CD4-positive, alpha-beta T cell (primary cell): Measurements from ENCODE around the gene TBX4. TPM values are rescaled to one million over a fixed set of nuclear protein-coding genes. Genes with fewer than 3 reads are reported as not detected.
A peak's percentile ranks its signal among the peaks of the same experiment; 100 is the strongest.

Experiments used
- ATAC-seq: fragments of 200-7000 bp; cut with Tn5 transposase; one replicate; pipeline ENCODE4 v1.10.0; 2022; ENCODE audit warnings: mild to moderate bottlenecking; ENCODE audit not compliant: poor library complexity
- CTCF ChIA-PET: fragments of 350-600 bp; sonication (Branson Sonifier 250); formaldehyde crosslinking; loops from one replicate; lab custom pipeline; 2021; ENCODE audit warnings: antibody characterized with exemption, inconsistent platforms; lab: Charles Lee
- POLR2A ChIA-PET: fragments of 350-600 bp; sonication (Branson Sonifier 250); formaldehyde crosslinking; loops from one replicate; lab custom pipeline; 2021; ENCODE audit warnings: antibody characterized with exemption, inconsistent platforms; lab: Charles Lee
- DNase-seq, 14 experiments: peaks; one replicate each; pipeline ENCODE4 v3.0.0-alpha.2; 2013 to 2020; ENCODE audit warnings: mixed read lengths in 2 of 14
- H3K27ac ChIP-seq, 2 donors: one replicate each; pipeline versions ENCODE4 v1.5.1 to v1.7.0; 2013; ENCODE audit warnings: low read length in 2 of 2, low read depth in 1 of 2, mild to moderate bottlenecking in 1 of 2
- H3K27me3 ChIP-seq, 2 experiments: 1 replicate in 1 of 2; 2 replicates in 1 of 2; pipeline versions ENCODE4 v1.6.1 to v1.7.0; 2013; ENCODE audit warnings: low read length in 2 of 2, control low read depth in 1 of 2, mild to moderate bottlenecking in 1 of 2, moderate library complexity in 1 of 2; ENCODE audit not compliant: insufficient read depth in 2 of 2, control insufficient read depth in 1 of 2
- H3K36me3 ChIP-seq: one replicate; pipeline ENCODE4 v1.6.1; 2013; ENCODE audit warnings: low read length, control low read depth; ENCODE audit not compliant: insufficient read depth
- H3K4me1 ChIP-seq: one replicate; pipeline ENCODE4 v1.6.1; 2013; ENCODE audit warnings: low read length, control low read depth; ENCODE audit not compliant: insufficient read depth
- H3K4me3 ChIP-seq: one replicate; pipeline ENCODE4 v1.5.1; 2013; ENCODE audit warnings: mild to moderate bottlenecking, low read length, moderate library complexity
- H3K9me3 ChIP-seq, 2 experiments: 1 replicate in 1 of 2; 2 replicates in 1 of 2; pipeline versions ENCODE4 v1.6.1 to v1.7.0; 2013; ENCODE audit warnings: low read length in 2 of 2, mild to moderate bottlenecking in 2 of 2, control low read depth in 1 of 2, moderate library complexity in 1 of 2; ENCODE audit not compliant: control insufficient read depth in 1 of 2, insufficient read depth in 1 of 2
- H3K27ac Mint-ChIP-seq: one replicate; pipeline ENCODE4 v1.8.0; 2020; ENCODE audit warnings: mixed read lengths
- H3K27me3 Mint-ChIP-seq: one replicate; pipeline ENCODE4 v1.8.0; 2021; ENCODE audit warnings: mixed read lengths
- H3K36me3 Mint-ChIP-seq: one replicate; pipeline ENCODE4 v1.8.0; 2021; ENCODE audit warnings: low read depth, mixed read lengths
- H3K4me1 Mint-ChIP-seq: one replicate; pipeline ENCODE4 v1.8.0; 2021; ENCODE audit warnings: low read depth, mixed read lengths
- H3K4me3 Mint-ChIP-seq: one replicate; pipeline ENCODE4 v1.8.0; 2020; ENCODE audit warnings: mild to moderate bottlenecking, mixed read lengths
- H3K9me3 Mint-ChIP-seq: one replicate; pipeline ENCODE4 v1.8.0; 2020; ENCODE audit warnings: mixed read lengths
- CTCF ChIP-seq: fragments of 200-600 bp; IDR thresholded peaks from one replicate; pipeline ENCODE4 v1.8.0; 2022; ENCODE audit warnings: antibody characterized with exemption, mild to moderate bottlenecking
- intact Hi-C, 2 experiments: fragments of 100-400 bp; cut with DNase I in 1 of 2; cut with micrococcal nuclease in 1 of 2; formaldehyde crosslinking; loops; one replicate each; pipeline versions ENCODE4 v1.15.1 to v1.9.0; 2023 to 2025; cut with DNase I, micrococcal nuclease
- total RNA-seq, 174 experiments: library from RNA in 2 of 174; stranded (reverse) in 2 of 174; gene quantifications; one replicate each; pipeline ENCODE4 v1.2.3 and lab custom pipeline; 2021 to 2026

The TBX4 gene
- total RNA-seq, 2 experiments from 2014 or later = not detected

GRCh38 chr17:61459142-61459809 lies 7.1 kb downstream of the TBX4 start:
- Histone ChIP-seq H3K4me1 (peaks cover 38% of the 10 kb centered on the region), H3K27ac (no peak overlapping the region), H3K4me3 (no peak overlapping the region), H3K27me3 (peaks cover 80 to 92% of the 10 kb centered on the region in 2 experiments), H3K36me3 (no peaks in the 10 kb centered on the region), H3K9me3 (peaks cover 0 to 36% of the 10 kb centered on the region in 2 experiments)
- no peak for TF ChIP-seq CTCF
- H3K4me1 Mint-ChIP-seq = peaks cover 36% of the 10 kb centered on the region
- ATAC-seq (no peak), DNase-seq (no peak)
- H3K9me3 Mint-ChIP-seq = no peaks in the 10 kb centered on the region
- H3K36me3 Mint-ChIP-seq = no peaks in the 10 kb centered on the region
- CTCF ChIA-PET = no interaction called here
- H3K4me3 Mint-ChIP-seq = no peak overlapping the region
- peaks cover 82% of the 10 kb centered on the region for H3K27me3 Mint-ChIP-seq
- POLR2A ChIA-PET = no interaction called here
- intact Hi-C loops = loop anchor here in 1 of 2 experiments (10.0 kb wide), 1 partner anchor 84 kb away; no protein-coding TSS in a partner anchor
- no peak overlapping the region for H3K27ac Mint-ChIP-seq

- Histone ChIP-seq H3K36me3 (no peaks in the 10 kb centered on the region), H3K9me3 (peaks cover 0 to 30% of the 10 kb centered on the region in 2 experiments), H3K27ac (no peak overlapping the region), H3K4me3 (no peak overlapping the region), H3K4me1 (peaks cover 31% of the 10 kb centered on the region), H3K27me3 (peaks cover 73 to 84% of the 10 kb centered on the region in 2 experiments)
- H3K9me3 Mint-ChIP-seq = no peaks in the 10 kb centered on the region
- peaks cover 84% of the 10 kb centered on the region for H3K27me3 Mint-ChIP-seq
- H3K36me3 Mint-ChIP-seq = no peaks in the 10 kb centered on the region
- DNase-seq (peak in 1 of 14 experiments; percentile 12), ATAC-seq (no peak)
- H3K4me1 Mint-ChIP-seq = peaks cover 31% of the 10 kb centered on the region
- intact Hi-C loops = loop anchor here in 1 of 2 experiments (10.0 kb wide), 1 partner anchor 85 kb away; no protein-coding TSS in a partner anchor
- no peak overlapping the region for H3K4me3 Mint-ChIP-seq
- ChIA-PET CTCF (no interaction called here), POLR2A (no interaction called here)
- H3K27ac Mint-ChIP-seq = no peak overlapping the region
- no peak for TF ChIP-seq CTCF
Observed at GRCh38 chr17:61459939-61460718, 7.9 kb downstream of the TBX4 start.

GRCh38 chr17:61460796-61461585 lies 8.8 kb downstream of the TBX4 start:
- Mint-ChIP-seq H3K36me3 (no peaks in the 10 kb centered on the region), H3K4me1 (peaks cover 23% of the 10 kb centered on the region), H3K27ac (no peak overlapping the region), H3K9me3 (no peaks in the 10 kb centered on the region), H3K4me3 (peak overlapping the region; percentile 32), H3K27me3 (peaks cover 81% of the 10 kb centered on the region)
- intact Hi-C loops = no loop called here
- H3K27me3 ChIP-seq = peaks cover 68 to 81% of the 10 kb centered on the region in 2 experiments
- CTCF ChIA-PET = no interaction called here
- H3K4me3 ChIP-seq = no peak overlapping the region
- H3K4me1 ChIP-seq = peaks cover 30% of the 10 kb centered on the region
- H3K36me3 ChIP-seq = no peaks in the 10 kb centered on the region
- ATAC-seq = no peak
- H3K27ac ChIP-seq = no peak overlapping the region
- peak in 1 of 14 experiments; percentile 10 for DNase-seq
- POLR2A ChIA-PET = no interaction called here
- TF ChIP-seq CTCF = no peak
- peaks cover 0 to 23% of the 10 kb centered on the region in 2 experiments for H3K9me3 ChIP-seq
